Measurements from ENCODE around the gene ISM1.

DNA sequence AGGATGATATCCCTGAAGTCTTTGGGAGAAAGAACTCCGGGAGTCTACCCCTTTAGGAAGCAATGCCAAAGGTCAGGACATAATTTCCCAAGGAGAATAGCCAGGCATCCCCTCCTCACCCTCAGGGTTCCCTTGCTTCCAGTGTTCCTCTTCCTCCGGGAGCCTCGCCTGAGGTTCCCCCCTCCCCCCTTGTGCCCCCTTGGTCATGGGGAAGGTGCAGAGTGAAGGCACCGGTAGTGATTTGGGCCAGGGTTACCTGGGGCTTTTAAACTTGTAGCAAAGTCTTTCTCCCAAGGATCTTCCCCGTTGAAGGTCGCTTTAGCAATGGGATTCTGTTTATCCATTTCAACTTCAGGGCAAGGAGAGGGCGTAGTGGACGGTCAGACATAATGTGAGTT lies 1.2 kb downstream of the ISM1 start:
- TF ChIP-seq, protein P1, sequence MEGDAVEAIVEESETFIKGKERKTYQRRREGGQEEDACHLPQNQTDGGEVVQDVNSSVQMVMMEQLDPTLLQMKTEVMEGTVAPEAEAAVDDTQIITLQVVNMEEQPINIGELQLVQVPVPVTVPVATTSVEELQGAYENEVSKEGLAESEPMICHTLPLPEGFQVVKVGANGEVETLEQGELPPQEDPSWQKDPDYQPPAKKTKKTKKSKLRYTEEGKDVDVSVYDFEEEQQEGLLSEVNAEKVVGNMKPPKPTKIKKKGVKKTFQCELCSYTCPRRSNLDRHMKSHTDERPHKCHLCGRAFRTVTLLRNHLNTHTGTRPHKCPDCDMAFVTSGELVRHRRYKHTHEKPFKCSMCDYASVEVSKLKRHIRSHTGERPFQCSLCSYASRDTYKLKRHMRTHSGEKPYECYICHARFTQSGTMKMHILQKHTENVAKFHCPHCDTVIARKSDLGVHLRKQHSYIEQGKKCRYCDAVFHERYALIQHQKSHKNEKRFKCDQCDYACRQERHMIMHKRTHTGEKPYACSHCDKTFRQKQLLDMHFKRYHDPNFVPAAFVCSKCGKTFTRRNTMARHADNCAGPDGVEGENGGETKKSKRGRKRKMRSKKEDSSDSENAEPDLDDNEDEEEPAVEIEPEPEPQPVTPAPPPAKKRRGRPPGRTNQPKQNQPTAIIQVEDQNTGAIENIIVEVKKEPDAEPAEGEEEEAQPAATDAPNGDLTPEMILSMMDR (IDR thresholded peaks at IDR 0.05 in 8 of 11, conservative IDR thresholded peaks at IDR 0.05 in 3 of 11) = no peak
- TF ChIP-seq POLR2A (IDR thresholded peaks at IDR 0.05) (no peak), POLR2AphosphoS5 (IDR thresholded peaks at IDR 0.05) (no peak)
